GM12873 (cell line): ENCODE results near the gene LRMDA.

Source experiments
- CTCF ChIP-seq: IDR thresholded peaks from 2 replicates; pipeline ENCODE4 v1.5.1; 2012; ENCODE audit warnings: low read depth, mild to moderate bottlenecking, moderate library complexity, low read length, control low read depth; ENCODE audit not compliant: insufficient read depth; ENCODE audit errors: missing control alignments

The LRMDA gene

GRCh38 chr10:75408509-75408875 lies 22.9 kb upstream of the LRMDA start:
- no peak for TF ChIP-seq CTCF

GRCh38 chr10:75408911-75409885 lies 22.2 kb upstream of the LRMDA start:
- no peak for TF ChIP-seq CTCF

GRCh38 chr10:75410132-75411005 lies 21.1 kb upstream of the LRMDA start:
- no peak for TF ChIP-seq CTCF

GRCh38 chr10:75414527-75414926 lies 16.9 kb upstream of the LRMDA start:
- no peak for TF ChIP-seq CTCF

- no peak for TF ChIP-seq CTCF
These were observed 13.9 kb upstream of the LRMDA start for GRCh38 chr10:75417522-75417927.

GRCh38 chr10:75418293-75418692 lies 13.1 kb upstream of the LRMDA start:
- no peak for TF ChIP-seq CTCF

GRCh38 chr10:75418712-75419111 lies 12.7 kb upstream of the LRMDA start:
- TF ChIP-seq CTCF = no peak
